Measurements from ENCODE around the gene GMDS. TPM values are rescaled to one million over a fixed set of nuclear protein-coding genes. Genes with fewer than 3 reads are reported as not detected.

The GMDS gene
- total RNA-seq, 1 donor from 2014 or later: 7.8 TPM

GRCh38 chr6:2173203-2173961 lies 72.0 kb downstream of the GMDS start:
- no peaks in the 10 kb centered on the region for H3K9me3 ChIP-seq (ENCODE audit: control insufficient read depth in 3 of 3, low read length in 3 of 3)
- H3K9ac ChIP-seq (ENCODE audit: low read depth in 1 of 3, low read length in 3 of 3): no peak overlapping the region
- no peak overlapping the region for H3K4me3 ChIP-seq (ENCODE audit: low read length in 3 of 3)
- peaks cover 0 to 4% (median 0%) of the 10 kb centered on the region in 3 donors for H3K27me3 ChIP-seq (ENCODE audit: control insufficient read depth in 3 of 3, insufficient read depth in 3 of 3, low read length in 3 of 3)
- H3K36me3 ChIP-seq (ENCODE audit: control insufficient read depth in 3 of 3, insufficient read depth in 3 of 3, low read length in 3 of 3): no peaks in the 10 kb centered on the region
- H3K27ac ChIP-seq (ENCODE audit: low read depth, low read length): no peak overlapping the region
- no peaks in the 10 kb centered on the region for H3K4me1 ChIP-seq (ENCODE audit: control insufficient read depth in 3 of 3, insufficient read depth in 3 of 3, low read length in 3 of 3)

DNA sequence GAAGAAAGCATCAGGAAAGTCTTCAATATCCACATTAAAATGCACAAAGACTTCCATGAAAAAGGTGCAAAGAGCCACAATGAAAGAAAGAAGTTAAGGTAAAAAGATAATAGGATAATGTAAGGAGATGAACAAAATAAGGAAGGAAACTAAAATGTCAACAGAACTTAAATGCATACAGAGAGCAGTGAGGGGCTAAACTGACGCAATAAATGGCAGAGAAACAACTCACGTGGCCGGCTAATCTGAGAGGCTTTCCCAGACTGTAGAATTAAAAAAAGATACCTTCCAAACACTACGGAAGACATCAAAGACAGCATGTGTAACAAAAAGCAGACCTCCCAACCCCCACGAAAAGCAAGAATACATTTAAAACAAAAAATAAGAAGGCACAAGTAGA lies 73.7 kb downstream of the GMDS start:
- Histone ChIP-seq H3K27ac (ENCODE audit: low read depth, low read length) (no peak overlapping the region), H3K9me3 (ENCODE audit: control insufficient read depth in 3 of 3, low read length in 3 of 3) (no peaks in the 10 kb centered on the region), H3K4me3 (ENCODE audit: low read length in 3 of 3) (no peak overlapping the region), H3K27me3 (ENCODE audit: control insufficient read depth in 3 of 3, insufficient read depth in 3 of 3, low read length in 3 of 3) (peaks cover 0 to 3% (median 0%) of the 10 kb centered on the region in 3 donors), H3K36me3 (ENCODE audit: control insufficient read depth in 3 of 3, insufficient read depth in 3 of 3, low read length in 3 of 3) (no peaks in the 10 kb centered on the region), H3K9ac (ENCODE audit: low read depth in 1 of 3, low read length in 3 of 3) (no peak overlapping the region), H3K4me1 (ENCODE audit: control insufficient read depth in 3 of 3, insufficient read depth in 3 of 3, low read length in 3 of 3) (no peaks in the 10 kb centered on the region)

DNA sequence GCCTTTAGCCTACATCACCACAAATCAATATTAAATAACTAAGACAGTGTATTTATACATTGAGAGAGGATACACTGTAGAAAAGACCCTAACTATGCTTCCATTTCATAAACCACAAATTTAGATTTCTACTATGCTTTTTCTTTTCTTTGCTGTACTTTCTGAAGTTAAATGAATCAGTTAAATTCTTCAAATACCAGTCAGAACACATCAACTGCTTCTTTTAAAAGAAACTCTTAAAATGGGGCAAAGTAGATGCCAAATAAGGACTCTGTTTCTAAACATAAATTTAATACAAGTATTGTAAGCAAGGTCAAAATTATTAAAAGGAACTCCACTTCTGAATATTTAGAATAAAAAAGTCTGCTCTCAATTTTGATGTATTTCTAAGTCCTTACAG lies 76.9 kb downstream of the GMDS start:
- Histone ChIP-seq H3K27ac (ENCODE audit: low read depth, low read length) (no peak overlapping the region), H3K27me3 (ENCODE audit: control insufficient read depth in 3 of 3, insufficient read depth in 3 of 3, low read length in 3 of 3) (no peaks in the 10 kb centered on the region), H3K9me3 (ENCODE audit: control insufficient read depth in 3 of 3, low read length in 3 of 3) (no peaks in the 10 kb centered on the region), H3K36me3 (ENCODE audit: control insufficient read depth in 3 of 3, insufficient read depth in 3 of 3, low read length in 3 of 3) (no peaks in the 10 kb centered on the region), H3K4me3 (ENCODE audit: low read length in 3 of 3) (no peak overlapping the region), H3K4me1 (ENCODE audit: control insufficient read depth in 3 of 3, insufficient read depth in 3 of 3, low read length in 3 of 3) (no peaks in the 10 kb centered on the region), H3K9ac (ENCODE audit: low read depth in 1 of 3, low read length in 3 of 3) (no peak overlapping the region)

DNA sequence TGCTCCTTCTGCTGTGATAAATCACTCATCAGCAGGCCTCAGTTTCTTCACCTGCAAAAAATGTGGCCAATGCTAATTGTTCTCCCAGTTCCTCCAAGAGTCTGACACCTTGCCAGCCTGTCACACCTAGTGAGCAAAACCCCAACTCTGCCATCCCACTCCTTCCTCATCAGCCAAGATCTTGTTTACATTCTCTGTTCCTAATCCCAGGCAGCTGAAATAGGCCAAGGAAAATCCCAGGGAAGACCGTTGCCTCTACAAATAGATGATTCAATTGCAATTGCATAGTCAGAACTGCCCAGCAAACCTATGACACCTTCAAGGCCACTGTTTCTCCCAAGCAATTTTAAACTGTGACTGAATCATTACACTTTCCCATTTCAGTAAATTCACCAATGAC lies 78.7 kb downstream of the GMDS start:
- Histone ChIP-seq H3K27ac (ENCODE audit: low read depth, low read length) (no peak overlapping the region), H3K4me1 (ENCODE audit: control insufficient read depth in 3 of 3, insufficient read depth in 3 of 3, low read length in 3 of 3) (no peaks in the 10 kb centered on the region), H3K36me3 (ENCODE audit: control insufficient read depth in 3 of 3, insufficient read depth in 3 of 3, low read length in 3 of 3) (no peaks in the 10 kb centered on the region), H3K4me3 (ENCODE audit: low read length in 3 of 3) (no peak overlapping the region), H3K27me3 (ENCODE audit: control insufficient read depth in 3 of 3, insufficient read depth in 3 of 3, low read length in 3 of 3) (no peaks in the 10 kb centered on the region), H3K9ac (ENCODE audit: low read depth in 1 of 3, low read length in 3 of 3) (no peak overlapping the region), H3K9me3 (ENCODE audit: control insufficient read depth in 3 of 3, low read length in 3 of 3) (no peaks in the 10 kb centered on the region)

GRCh38 chr6:2165286-2165685 lies 80.1 kb downstream of the GMDS start:
- Histone ChIP-seq H3K27ac (ENCODE audit: low read depth, low read length) (no peak overlapping the region), H3K4me1 (ENCODE audit: control insufficient read depth in 3 of 3, insufficient read depth in 3 of 3, low read length in 3 of 3) (no peaks in the 10 kb centered on the region), H3K36me3 (ENCODE audit: control insufficient read depth in 3 of 3, insufficient read depth in 3 of 3, low read length in 3 of 3) (no peaks in the 10 kb centered on the region), H3K9me3 (ENCODE audit: control insufficient read depth in 3 of 3, low read length in 3 of 3) (no peaks in the 10 kb centered on the region), H3K9ac (ENCODE audit: low read depth in 1 of 3, low read length in 3 of 3) (no peak overlapping the region), H3K4me3 (ENCODE audit: low read length in 3 of 3) (no peak overlapping the region), H3K27me3 (ENCODE audit: control insufficient read depth in 3 of 3, insufficient read depth in 3 of 3, low read length in 3 of 3) (no peaks in the 10 kb centered on the region)

DNA sequence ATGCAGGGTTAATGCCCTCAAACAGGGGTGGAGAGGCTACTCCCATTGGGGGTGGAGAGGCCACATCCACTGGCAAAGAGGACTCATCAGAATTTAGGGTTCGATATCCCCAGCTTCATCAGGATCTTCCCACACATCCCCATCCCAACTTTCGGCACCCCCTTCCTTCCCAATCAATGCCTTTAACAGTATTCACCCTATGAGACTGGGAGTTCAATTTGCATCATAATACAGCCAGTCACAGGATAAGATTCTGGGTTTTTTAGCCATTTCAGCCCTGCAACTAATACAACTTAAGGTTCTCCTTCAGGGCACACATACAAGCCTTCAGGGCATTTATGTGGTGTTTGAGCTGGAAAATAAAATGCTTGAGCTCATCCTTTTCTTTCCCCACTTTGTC lies 80.9 kb downstream of the GMDS start:
- no peaks in the 10 kb centered on the region for H3K9me3 ChIP-seq (ENCODE audit: control insufficient read depth in 3 of 3, low read length in 3 of 3)
- H3K4me1 ChIP-seq (ENCODE audit: control insufficient read depth in 3 of 3, insufficient read depth in 3 of 3, low read length in 3 of 3): no peaks in the 10 kb centered on the region
- no peak overlapping the region for H3K4me3 ChIP-seq (ENCODE audit: low read length in 3 of 3)
- no peak overlapping the region for H3K9ac ChIP-seq (ENCODE audit: low read depth in 1 of 3, low read length in 3 of 3)
- H3K36me3 ChIP-seq (ENCODE audit: control insufficient read depth in 3 of 3, insufficient read depth in 3 of 3, low read length in 3 of 3): no peaks in the 10 kb centered on the region
- no peaks in the 10 kb centered on the region for H3K27me3 ChIP-seq (ENCODE audit: control insufficient read depth in 3 of 3, insufficient read depth in 3 of 3, low read length in 3 of 3)
- H3K27ac ChIP-seq (ENCODE audit: low read depth, low read length): no peak overlapping the region

- Histone ChIP-seq H3K4me1 (ENCODE audit: control insufficient read depth in 3 of 3, insufficient read depth in 3 of 3, low read length in 3 of 3) (no peaks in the 10 kb centered on the region), H3K4me3 (ENCODE audit: low read length in 3 of 3) (no peak overlapping the region), H3K36me3 (ENCODE audit: control insufficient read depth in 3 of 3, insufficient read depth in 3 of 3, low read length in 3 of 3) (no peaks in the 10 kb centered on the region), H3K27me3 (ENCODE audit: control insufficient read depth in 3 of 3, insufficient read depth in 3 of 3, low read length in 3 of 3) (no peaks in the 10 kb centered on the region), H3K9me3 (ENCODE audit: control insufficient read depth in 3 of 3, low read length in 3 of 3) (no peaks in the 10 kb centered on the region), H3K9ac (ENCODE audit: low read depth in 1 of 3, low read length in 3 of 3) (no peak overlapping the region), H3K27ac (ENCODE audit: low read depth, low read length) (no peak overlapping the region)
These were observed 83.3 kb downstream of the GMDS start for GRCh38 chr6:2162079-2162445.

DNA sequence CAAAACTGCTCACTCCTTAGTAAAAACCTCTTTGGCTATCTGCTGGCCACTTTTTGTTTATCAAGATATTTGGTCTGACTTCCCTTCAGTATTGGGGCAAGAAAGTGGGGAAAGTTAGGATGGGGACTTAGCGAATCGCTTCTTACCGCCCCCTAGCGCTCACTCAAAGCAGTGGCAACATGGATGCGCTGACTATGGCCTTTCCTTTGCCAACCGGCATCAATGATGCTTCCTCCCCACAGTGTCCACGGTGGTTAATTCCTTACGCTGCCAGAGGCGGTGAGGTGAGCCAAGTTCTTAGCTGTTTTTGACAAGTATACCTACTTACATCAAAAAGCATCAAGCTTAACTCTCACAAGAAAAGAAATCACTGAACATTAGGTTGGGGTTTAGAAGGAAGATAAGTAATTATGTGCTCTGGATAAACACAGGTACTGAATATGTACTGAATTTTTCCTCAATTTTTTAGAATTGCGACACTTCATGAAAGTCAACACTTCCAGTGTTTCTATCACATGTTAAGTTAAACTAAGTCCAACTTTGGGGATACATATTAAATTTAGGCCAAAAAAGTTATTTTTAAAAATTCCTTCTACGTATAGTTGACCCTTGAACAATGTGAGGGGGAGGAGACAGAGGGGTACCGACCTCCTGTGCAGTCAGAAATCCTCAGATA lies 86.7 kb downstream of the GMDS start:
- Histone ChIP-seq H3K27ac (ENCODE audit: low read depth, low read length) (no peak overlapping the region), H3K9ac (ENCODE audit: low read depth in 1 of 3, low read length in 3 of 3) (no peak overlapping the region), H3K4me1 (ENCODE audit: control insufficient read depth in 3 of 3, insufficient read depth in 3 of 3, low read length in 3 of 3) (no peaks in the 10 kb centered on the region), H3K36me3 (ENCODE audit: control insufficient read depth in 3 of 3, insufficient read depth in 3 of 3, low read length in 3 of 3) (no peaks in the 10 kb centered on the region), H3K9me3 (ENCODE audit: control insufficient read depth in 3 of 3, low read length in 3 of 3) (no peaks in the 10 kb centered on the region), H3K4me3 (ENCODE audit: low read length in 3 of 3) (no peak overlapping the region), H3K27me3 (ENCODE audit: control insufficient read depth in 3 of 3, insufficient read depth in 3 of 3, low read length in 3 of 3) (no peaks in the 10 kb centered on the region)

GRCh38 chr6:2157441-2158127 lies 87.8 kb downstream of the GMDS start:
- no peak overlapping the region for H3K9ac ChIP-seq (ENCODE audit: low read depth in 1 of 3, low read length in 3 of 3)

GRCh38 chr6:2155206-2155605 lies 90.2 kb downstream of the GMDS start:
- Histone ChIP-seq H3K9me3 (ENCODE audit: control insufficient read depth in 3 of 3, low read length in 3 of 3) (no peaks in the 10 kb centered on the region), H3K36me3 (ENCODE audit: control insufficient read depth in 3 of 3, insufficient read depth in 3 of 3, low read length in 3 of 3) (no peaks in the 10 kb centered on the region), H3K9ac (ENCODE audit: low read depth in 1 of 3, low read length in 3 of 3) (no peak overlapping the region), H3K4me3 (ENCODE audit: low read length in 3 of 3) (no peak overlapping the region), H3K27ac (ENCODE audit: low read depth, low read length) (no peak overlapping the region), H3K27me3 (ENCODE audit: control insufficient read depth in 3 of 3, insufficient read depth in 3 of 3, low read length in 3 of 3) (no peaks in the 10 kb centered on the region), H3K4me1 (ENCODE audit: control insufficient read depth in 3 of 3, insufficient read depth in 3 of 3, low read length in 3 of 3) (no peaks in the 10 kb centered on the region)

More at GRCh38 chr6:2157441-2158127, 87.8 kb downstream of the GMDS start:
- H3K4me1 ChIP-seq (ENCODE audit: control insufficient read depth in 3 of 3, insufficient read depth in 3 of 3, low read length in 3 of 3): no peaks in the 10 kb centered on the region
- H3K27me3 ChIP-seq (ENCODE audit: control insufficient read depth in 3 of 3, insufficient read depth in 3 of 3, low read length in 3 of 3): no peaks in the 10 kb centered on the region
- no peaks in the 10 kb centered on the region for H3K9me3 ChIP-seq (ENCODE audit: control insufficient read depth in 3 of 3, low read length in 3 of 3)
- H3K36me3 ChIP-seq (ENCODE audit: control insufficient read depth in 3 of 3, insufficient read depth in 3 of 3, low read length in 3 of 3): no peaks in the 10 kb centered on the region
- no peak overlapping the region for H3K27ac ChIP-seq (ENCODE audit: low read depth, low read length)
- no peak overlapping the region for H3K4me3 ChIP-seq (ENCODE audit: low read length in 3 of 3)

All from skeletal muscle tissue (tissue), 4 donors.